ENCODE data around the gene SGO2.

The SGO2 gene

DNA sequence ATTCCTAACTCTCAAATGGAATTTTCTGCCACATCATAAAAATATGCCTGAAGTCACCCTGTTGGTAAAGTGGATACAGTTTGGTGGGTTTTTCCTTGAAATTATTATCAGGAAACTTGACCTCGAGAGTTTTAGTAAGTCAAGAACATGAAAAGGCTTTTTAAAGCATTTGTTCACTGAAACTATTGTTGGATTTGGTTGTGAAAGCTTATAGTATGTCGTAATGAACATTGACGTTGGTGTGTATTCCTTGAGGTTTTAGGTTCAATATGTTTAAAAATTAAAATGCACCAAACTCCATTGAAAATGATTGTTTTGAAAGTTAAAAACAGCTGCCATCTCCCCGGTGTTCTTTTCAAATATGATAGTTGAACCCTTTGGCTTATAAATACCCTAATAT lies 90.6 kb downstream of the SGO2 start:
- POLR2A ChIA-PET, result no interaction called here
- Histone ChIP-seq H3K9me3 (ENCODE audit: control extremely low read depth in 1 of 5, control insufficient read depth in 4 of 5, insufficient read depth in 2 of 5, low read depth in 1 of 5, low read length in 4 of 5) (no peaks in the 10 kb centered on the region), H3K4me3 (ENCODE audit: control insufficient read depth in 1 of 7, extremely low read depth in 1 of 7, insufficient read depth in 4 of 7, low read depth in 2 of 7, low read length in 6 of 7) (no peak overlapping the region), H3K27ac (ENCODE audit: insufficient read depth in 1 of 2, low read depth in 1 of 2, low read length in 2 of 2, poor library complexity in 1 of 2, severe bottlenecking in 2 of 2) (no peak overlapping the region), H3K27me3 (replicated peaks in 2 of 5; ENCODE audit: control insufficient read depth in 4 of 5, insufficient read depth in 5 of 5, low read length in 4 of 5) (no peaks in the 10 kb centered on the region), H3K4me1 (ENCODE audit: control extremely low read depth in 1 of 4, control insufficient read depth in 4 of 4, insufficient read depth in 4 of 4, low read length in 3 of 4) (peaks cover 0 to 20% (median 8%) of the 10 kb centered on the region in 4 experiments), H3K36me3 (ENCODE audit: control insufficient read depth in 4 of 4, insufficient read depth in 4 of 4, low read length in 3 of 4) (no peaks in the 10 kb centered on the region)
- no peak for DNase-seq
- CTCF ChIA-PET, result interaction anchor here (1.1 to 6.5 kb wide), 5 partner anchors 12 to 94 kb away, joined by 3 to 115 read pairs (median 6); no protein-coding TSS in a partner anchor
- no CpG with 5 or more reads among the region's 4 CpGs for WGBS (ENCODE audit: insufficient coverage)

GRCh38 chr2:200617156-200618053 lies 91.4 kb downstream of the SGO2 start:
- no peaks in the 10 kb centered on the region for H3K36me3 ChIP-seq (ENCODE audit: control insufficient read depth in 4 of 4, insufficient read depth in 4 of 4, low read length in 3 of 4)
- no peaks in the 10 kb centered on the region for H3K27me3 ChIP-seq (replicated peaks in 2 of 5; ENCODE audit: control insufficient read depth in 4 of 5, insufficient read depth in 5 of 5, low read length in 4 of 5)
- CTCF ChIA-PET, result interaction anchor here (0.9 to 6.5 kb wide), 10 partner anchors 31 to 313 kb away, joined by 3 to 115 read pairs (median 4); partner anchors contain the start of gene AOX1
- H3K9me3 ChIP-seq (ENCODE audit: control extremely low read depth in 1 of 5, control insufficient read depth in 4 of 5, insufficient read depth in 2 of 5, low read depth in 1 of 5, low read length in 4 of 5), result no peaks in the 10 kb centered on the region
- H3K27ac ChIP-seq (ENCODE audit: insufficient read depth in 1 of 2, low read depth in 1 of 2, low read length in 2 of 2, poor library complexity in 1 of 2, severe bottlenecking in 2 of 2), result no peak overlapping the region
- H3K4me3 ChIP-seq (ENCODE audit: control insufficient read depth in 1 of 7, extremely low read depth in 1 of 7, insufficient read depth in 4 of 7, low read depth in 2 of 7, low read length in 6 of 7), result no peak overlapping the region
- H3K4me1 ChIP-seq (ENCODE audit: control extremely low read depth in 1 of 4, control insufficient read depth in 4 of 4, insufficient read depth in 4 of 4, low read length in 3 of 4), result peaks cover 0 to 20% (median 8%) of the 10 kb centered on the region in 4 experiments
- WGBS (ENCODE audit: insufficient coverage), result 25% methylated on average over 2 of the region's 6 CpGs
- peak in 2 of 3 donors; percentile 69 to 71 for DNase-seq
- POLR2A ChIA-PET, result no interaction called here

DNA sequence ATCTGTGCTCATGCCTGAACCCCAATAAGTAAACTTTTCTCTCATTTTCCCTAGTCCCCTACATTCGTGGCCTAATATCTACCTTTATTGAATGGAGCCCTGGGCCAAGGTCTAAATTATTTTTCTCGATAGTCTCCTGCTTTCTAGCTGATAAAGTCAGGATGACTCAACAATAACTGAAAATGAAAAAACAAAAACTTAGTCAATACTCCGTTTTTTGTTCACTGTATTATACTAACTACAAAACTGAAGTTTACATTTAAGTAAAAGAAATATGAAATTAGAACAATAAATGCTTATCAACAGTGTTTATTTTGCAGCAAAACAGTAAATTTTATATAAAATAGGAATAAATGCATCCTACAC lies 92.0 kb downstream of the SGO2 start:
- POLR2A ChIA-PET, result no interaction called here
- WGBS (ENCODE audit: insufficient coverage), result 67% methylated on average over 2 of the region's 3 CpGs

DNA sequence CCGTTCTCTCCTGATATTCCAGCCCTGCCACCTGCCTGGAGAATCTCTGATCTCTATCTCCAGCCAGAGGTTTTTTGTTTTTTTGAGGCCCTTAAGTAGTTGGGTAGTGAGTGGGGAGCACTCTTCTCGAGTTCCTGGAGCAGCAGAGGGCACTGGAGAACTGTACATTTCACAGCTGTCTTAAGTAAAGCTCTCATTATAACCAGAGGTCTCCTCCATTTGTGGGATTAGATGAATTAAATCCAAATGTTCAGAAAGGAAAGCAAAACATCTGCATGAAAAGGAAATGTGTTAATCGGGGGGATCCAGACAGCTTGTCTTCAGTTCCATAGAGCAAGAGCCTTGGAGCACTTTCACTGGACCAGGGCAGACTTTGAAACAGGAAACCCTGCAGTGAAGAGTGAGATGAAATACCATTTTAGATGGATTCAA lies 92.6 kb downstream of the SGO2 start:
- CTCF ChIA-PET, result interaction anchor here (0.8 to 6.5 kb wide), 9 partner anchors 18 to 314 kb away, joined by 3 to 115 read pairs (median 4); no protein-coding TSS in a partner anchor
- Histone ChIP-seq H3K4me3 (ENCODE audit: control insufficient read depth in 1 of 7, extremely low read depth in 1 of 7, insufficient read depth in 4 of 7, low read depth in 2 of 7, low read length in 6 of 7) (no peak overlapping the region), H3K4me1 (ENCODE audit: control extremely low read depth in 1 of 4, control insufficient read depth in 4 of 4, insufficient read depth in 4 of 4, low read length in 3 of 4) (peaks cover 0 to 20% (median 8%) of the 10 kb centered on the region in 4 experiments), H3K27ac (ENCODE audit: insufficient read depth in 1 of 2, low read depth in 1 of 2, low read length in 2 of 2, poor library complexity in 1 of 2, severe bottlenecking in 2 of 2) (no peak overlapping the region), H3K9me3 (ENCODE audit: control extremely low read depth in 1 of 5, control insufficient read depth in 4 of 5, insufficient read depth in 2 of 5, low read depth in 1 of 5, low read length in 4 of 5) (no peaks in the 10 kb centered on the region), H3K36me3 (ENCODE audit: control insufficient read depth in 4 of 4, insufficient read depth in 4 of 4, low read length in 3 of 4) (no peaks in the 10 kb centered on the region), H3K27me3 (replicated peaks in 2 of 5; ENCODE audit: control insufficient read depth in 4 of 5, insufficient read depth in 5 of 5, low read length in 4 of 5) (no peaks in the 10 kb centered on the region)
- POLR2A ChIA-PET, result no interaction called here
- peak; percentile 52 to 69 (median 59) for DNase-seq
- WGBS (ENCODE audit: insufficient coverage), result 0% methylated on average over 1 of the region's 3 CpGs

More for the DNA sequence above, 92.0 kb downstream of the SGO2 start:
- H3K27ac ChIP-seq (ENCODE audit: insufficient read depth in 1 of 2, low read depth in 1 of 2, low read length in 2 of 2, poor library complexity in 1 of 2, severe bottlenecking in 2 of 2), result no peak overlapping the region
- H3K9me3 ChIP-seq (ENCODE audit: control extremely low read depth in 1 of 5, control insufficient read depth in 4 of 5, insufficient read depth in 2 of 5, low read depth in 1 of 5, low read length in 4 of 5), result no peaks in the 10 kb centered on the region
- no peaks in the 10 kb centered on the region for H3K36me3 ChIP-seq (ENCODE audit: control insufficient read depth in 4 of 4, insufficient read depth in 4 of 4, low read length in 3 of 4)
- peak in 1 of 3 donors; percentile 13 for DNase-seq
- no peaks in the 10 kb centered on the region for H3K27me3 ChIP-seq (replicated peaks in 2 of 5; ENCODE audit: control insufficient read depth in 4 of 5, insufficient read depth in 5 of 5, low read length in 4 of 5)
- CTCF ChIA-PET, result interaction anchor here (0.9 to 6.5 kb wide), 11 partner anchors 31 to 314 kb away, joined by 3 to 115 read pairs (median 4); partner anchors contain the start of gene AOX1
- no peak overlapping the region for H3K4me3 ChIP-seq (ENCODE audit: control insufficient read depth in 1 of 7, extremely low read depth in 1 of 7, insufficient read depth in 4 of 7, low read depth in 2 of 7, low read length in 6 of 7)
- peaks cover 0 to 20% (median 8%) of the 10 kb centered on the region in 4 experiments for H3K4me1 ChIP-seq (ENCODE audit: control extremely low read depth in 1 of 4, control insufficient read depth in 4 of 4, insufficient read depth in 4 of 4, low read length in 3 of 4)

- DNase-seq, result no peak
These were observed 93.3 kb downstream of the SGO2 start for GRCh38 chr2:200619279-200619678.

GRCh38 chr2:200620606-200621390 lies 94.8 kb downstream of the SGO2 start:
- no peaks in the 10 kb centered on the region for H3K36me3 ChIP-seq (ENCODE audit: control insufficient read depth in 4 of 4, insufficient read depth in 4 of 4, low read length in 3 of 4)
- H3K27ac ChIP-seq (ENCODE audit: insufficient read depth in 1 of 2, low read depth in 1 of 2, low read length in 2 of 2, poor library complexity in 1 of 2, severe bottlenecking in 2 of 2), result no peak overlapping the region
- no peak overlapping the region for H3K4me3 ChIP-seq (ENCODE audit: control insufficient read depth in 1 of 7, extremely low read depth in 1 of 7, insufficient read depth in 4 of 7, low read depth in 2 of 7, low read length in 6 of 7)
- POLR2A ChIA-PET, result interaction anchor here (0.7 kb wide), 1 partner anchor 86 kb away, joined by 4 read pairs; no protein-coding TSS in a partner anchor
- no peak for DNase-seq
- H3K9me3 ChIP-seq (ENCODE audit: control extremely low read depth in 1 of 5, control insufficient read depth in 4 of 5, insufficient read depth in 2 of 5, low read depth in 1 of 5, low read length in 4 of 5), result no peaks in the 10 kb centered on the region
- CTCF ChIA-PET, result interaction anchor here (1.3 to 3.0 kb wide), 2 partner anchors 83 to 112 kb away, joined by 4 to 13 read pairs; no protein-coding TSS in a partner anchor
- peaks cover 0 to 2% (median 0%) of the 10 kb centered on the region in 5 experiments for H3K27me3 ChIP-seq (replicated peaks in 2 of 5; ENCODE audit: control insufficient read depth in 4 of 5, insufficient read depth in 5 of 5, low read length in 4 of 5)
- 85% methylated on average over 4 of the region's 7 CpGs for WGBS (ENCODE audit: insufficient coverage)
- H3K4me1 ChIP-seq (ENCODE audit: control extremely low read depth in 1 of 4, control insufficient read depth in 4 of 4, insufficient read depth in 4 of 4, low read length in 3 of 4), result peaks cover 0 to 20% (median 8%) of the 10 kb centered on the region in 4 experiments

More at GRCh38 chr2:200619279-200619678, 93.3 kb downstream of the SGO2 start:
- Histone ChIP-seq H3K36me3 (ENCODE audit: control insufficient read depth in 4 of 4, insufficient read depth in 4 of 4, low read length in 3 of 4) (no peaks in the 10 kb centered on the region), H3K27me3 (replicated peaks in 2 of 5; ENCODE audit: control insufficient read depth in 4 of 5, insufficient read depth in 5 of 5, low read length in 4 of 5) (peaks cover 0 to 2% (median 0%) of the 10 kb centered on the region in 5 experiments), H3K4me1 (ENCODE audit: control extremely low read depth in 1 of 4, control insufficient read depth in 4 of 4, insufficient read depth in 4 of 4, low read length in 3 of 4) (peaks cover 0 to 20% (median 8%) of the 10 kb centered on the region in 4 experiments), H3K9me3 (ENCODE audit: control extremely low read depth in 1 of 5, control insufficient read depth in 4 of 5, insufficient read depth in 2 of 5, low read depth in 1 of 5, low read length in 4 of 5) (no peaks in the 10 kb centered on the region), H3K27ac (ENCODE audit: insufficient read depth in 1 of 2, low read depth in 1 of 2, low read length in 2 of 2, poor library complexity in 1 of 2, severe bottlenecking in 2 of 2) (no peak overlapping the region), H3K4me3 (ENCODE audit: control insufficient read depth in 1 of 7, extremely low read depth in 1 of 7, insufficient read depth in 4 of 7, low read depth in 2 of 7, low read length in 6 of 7) (no peak overlapping the region)
- WGBS (ENCODE audit: insufficient coverage), result 83% methylated on average over 1 of the region's 2 CpGs
- ChIA-PET POLR2A (no interaction called here), CTCF (interaction anchor here (0.8 to 6.5 kb wide), 5 partner anchors 17 to 83 kb away, joined by 3 to 115 read pairs (median 6); no protein-coding TSS in a partner anchor)

All from common myeloid progenitor, CD34-positive (primary cell).